Measurements from ENCODE around the gene SURF4. TPM values are rescaled to one million over a fixed set of nuclear protein-coding genes. Genes with fewer than 3 reads are reported as not detected.

The SURF4 gene
- total and polyA plus RNA-seq, 2 donors (not counting 1 experiment from before 2014, with no cell fraction given): 34.7 to 43.8 TPM

- no peak overlapping the region for H3K4me3 ChIP-seq (ENCODE audit: control extremely low read depth in 1 of 5, extremely low read depth in 1 of 5, insufficient read depth in 1 of 5, low read depth in 2 of 5, low read length in 4 of 5)
- H3K36me3 ChIP-seq (replicated peaks in 1 of 2; ENCODE audit: control extremely low read depth in 1 of 2, control insufficient read depth in 1 of 2, extremely low read depth in 1 of 2, insufficient read depth in 2 of 2, low read length in 1 of 2): peaks cover 0 to 77% of the 10 kb centered on the region in 2 experiments
- ATAC-seq (ENCODE audit: low read depth) (no peak), DNase-seq (no peak)
- H2AFZ ChIP-seq (ENCODE audit: insufficient read depth, low read depth, low read length, poor library complexity, severe bottlenecking): no peak overlapping the region
- H3K9ac ChIP-seq (ENCODE audit: low read length): no peak overlapping the region
- peaks cover 21% of the 10 kb centered on the region for H3K4me1 Mint-ChIP-seq
- TF ChIP-seq CTCF (IDR thresholded peaks at IDR 0.05) (no peak), EZH2 (IDR thresholded peaks at IDR 0.05; ENCODE audit: borderline replicate concordance, insufficient read depth, low read depth, low read length, poor library complexity, severe bottlenecking) (no peak)
- WGBS (ENCODE audit: insufficient coverage): 96% methylated on average over 9 of the region's 13 CpGs
- H4K20me1 ChIP-seq (ENCODE audit: control insufficient read depth, insufficient read depth, low read length, poor library complexity, severe bottlenecking): peaks cover 47% of the 10 kb centered on the region
- no peak overlapping the region for H3K4me2 ChIP-seq (replicated peaks; ENCODE audit: low read depth, low read length, poor library complexity, severe bottlenecking)
- CTCF ChIA-PET: no interaction called here
- intact Hi-C loops (cut with micrococcal nuclease): no loop called here
- peaks cover 36% of the 10 kb centered on the region for H3K79me2 ChIP-seq (ENCODE audit: control insufficient read depth, insufficient read depth, low read length)
- no peak overlapping the region for H3K4me3 Mint-ChIP-seq
- H3K9me3 ChIP-seq (ENCODE audit: control extremely low read depth in 1 of 3, control insufficient read depth in 2 of 3, insufficient read depth in 1 of 3, low read length in 2 of 3): no peaks in the 10 kb centered on the region
- H3K27ac ChIP-seq (ENCODE audit: low read length in 2 of 2): no peak overlapping the region
- POLR2A ChIA-PET: interaction anchor here (1.0 kb wide), 1 partner anchor 13 kb away, joined by 3 read pairs; the partner anchor contains the start of genes MED22 and RPL7A
- H3K27me3 ChIP-seq (replicated peaks in 1 of 4; ENCODE audit: control extremely low read depth in 1 of 4, control insufficient read depth in 3 of 4, insufficient read depth in 4 of 4, low read length in 3 of 4): no peaks in the 10 kb centered on the region
- no peak overlapping the region for H3K27ac Mint-ChIP-seq
- H3K9me3 Mint-ChIP-seq (ENCODE audit: insufficient read depth): no peaks in the 10 kb centered on the region
- H3K27me3 Mint-ChIP-seq: no peaks in the 10 kb centered on the region
- peaks cover 9 to 16% of the 10 kb centered on the region in 2 donors for H3K4me1 ChIP-seq (ENCODE audit: control insufficient read depth in 2 of 2, insufficient read depth in 2 of 2, low read length in 2 of 2)
Measured at GRCh38 chr9:133361507-133362092, 14.3 kb downstream of the SURF4 start.
